NCI-H2227 treated with DMSO at 0.1 percent for 48 hours (cell line): ENCODE data around the gene BEST3.

ENCODE experiments used
- DNase-seq: peaks from one replicate; lab custom pipeline; 2025; lab: John Stamatoyannopoulos, UW

Gene BEST3

DNA sequence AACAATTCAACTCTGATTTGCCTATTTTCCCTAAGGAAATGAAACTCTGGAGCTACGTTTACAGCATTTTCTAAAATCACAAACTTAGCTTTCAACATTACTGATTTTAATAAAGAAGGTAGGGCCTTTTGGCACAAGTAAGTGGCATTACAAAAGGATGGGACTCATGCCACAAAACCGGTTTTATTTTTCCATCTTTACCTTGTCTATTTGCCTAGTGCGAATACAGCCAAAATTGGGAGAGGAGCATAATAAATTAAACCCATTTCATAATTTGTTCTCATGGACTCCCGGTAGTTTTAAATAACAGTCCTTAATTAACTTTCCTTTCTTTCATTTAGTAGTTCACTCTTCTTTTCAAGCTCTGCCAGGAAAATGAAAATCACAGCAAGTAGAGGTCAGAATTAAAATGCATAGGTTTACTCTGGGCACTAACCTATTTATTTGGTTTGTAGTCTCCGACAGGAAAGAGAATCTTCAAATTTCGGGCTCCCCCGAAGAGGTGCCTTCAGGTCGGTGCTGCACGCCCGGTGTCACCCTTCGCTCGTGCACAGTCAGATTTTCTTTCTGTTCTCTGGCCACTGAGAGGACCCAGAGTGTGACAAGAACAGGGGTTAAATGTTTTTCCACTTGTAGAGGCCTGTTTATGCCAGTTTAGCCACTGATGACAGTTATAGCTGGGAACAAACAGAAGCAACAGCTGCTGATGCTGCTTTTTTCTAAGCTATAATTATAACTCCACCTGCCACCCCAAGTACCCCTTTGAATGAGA is at the start of gene BEST3:
Gene BEST3, minus strand, starts transcription at position 535 of the 772 bp plus-strand sequence. CDS start 1,505 bp downstream, outside the sequence.
- peak; percentile 89 for DNase-seq

- no peak for DNase-seq
Observed at GRCh38 chr12:69744109-69744508, 45.0 kb upstream of the BEST3 start.

- peak; percentile 59 for DNase-seq
Observed at GRCh38 chr12:69739287-69740191, 40.4 kb upstream of the BEST3 start.

DNA sequence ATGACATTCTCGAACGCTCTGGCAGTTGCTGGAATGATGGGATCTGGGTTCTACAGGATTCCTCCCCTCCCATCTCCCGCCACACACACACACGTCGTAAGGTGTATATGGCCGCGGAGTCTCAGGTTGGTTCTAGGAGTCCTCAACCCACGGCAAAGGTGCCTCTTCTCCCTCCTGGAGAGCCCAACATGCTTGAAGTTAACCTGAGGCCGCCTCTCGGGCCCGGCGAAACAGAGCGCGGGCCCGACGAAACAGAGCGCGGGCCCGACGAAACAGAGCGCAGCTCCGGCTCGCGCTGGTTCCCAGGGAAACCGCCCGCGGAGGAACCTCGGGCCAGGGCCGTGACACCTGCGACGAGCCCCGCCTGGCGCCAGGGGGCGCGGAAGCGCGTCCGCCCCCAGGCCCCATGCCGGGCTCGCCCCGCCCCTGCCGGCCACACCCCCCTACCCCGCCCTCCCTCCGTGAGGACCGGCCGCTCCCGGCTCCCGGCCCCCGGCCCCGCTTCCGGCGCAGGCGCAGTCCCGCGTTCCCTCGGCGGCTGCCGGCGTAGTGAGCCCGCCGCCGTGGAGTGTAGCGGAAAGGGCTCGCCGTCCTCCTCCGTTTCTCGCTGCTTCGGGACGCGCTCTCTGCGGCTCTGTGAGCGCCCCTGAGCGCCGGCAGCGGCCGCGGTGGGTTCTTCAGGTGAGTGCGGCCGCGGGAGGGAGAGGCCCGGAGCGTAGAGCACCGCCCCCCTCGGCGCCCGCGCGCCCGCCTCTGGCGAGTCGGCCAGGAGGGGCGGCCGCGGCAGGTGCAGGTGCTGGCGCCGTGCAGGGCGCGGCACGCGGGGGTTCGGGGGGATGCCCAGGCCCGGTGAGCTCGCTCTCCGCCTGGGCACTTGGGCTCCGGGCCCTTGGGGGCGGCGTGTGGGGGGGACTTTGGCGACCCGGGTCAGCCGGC is 39.5 kb upstream of the BEST3 start, which contains the start of gene RAB3IP:
Gene RAB3IP, plus strand, starts transcription at position 510 of the 936 bp plus-strand sequence. CDS start 16,549 bp downstream, outside the sequence.
- peak; percentile 90 for DNase-seq

- DNase-seq = no peak
Observed at GRCh38 chr12:69733638-69734037, 34.5 kb upstream of the BEST3 start.

DNA sequence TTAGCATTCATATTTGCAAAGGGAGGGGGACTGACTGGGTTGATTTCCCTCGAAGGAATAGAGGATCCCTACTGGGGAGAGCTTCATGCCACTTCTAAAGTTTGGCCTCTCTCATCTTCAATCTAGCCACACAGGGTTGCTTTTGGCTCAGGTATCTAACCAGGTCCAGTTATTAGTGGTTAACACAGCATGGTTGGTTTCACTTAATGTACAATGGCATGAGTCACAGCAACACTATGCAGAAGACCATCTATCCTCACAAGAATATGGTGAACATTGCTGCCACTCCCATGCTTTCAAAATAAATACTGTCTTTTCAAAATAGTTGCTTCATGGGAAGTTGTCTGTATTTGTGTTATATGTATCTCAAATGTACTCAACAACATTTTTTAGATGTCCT is 33.0 kb upstream of the BEST3 start:
- no peak for DNase-seq

- no peak for DNase-seq
Observed at GRCh38 chr12:69726922-69727321, 27.8 kb upstream of the BEST3 start.

GRCh38 chr12:69720750-69721149 is 21.6 kb upstream of the BEST3 start:
- no peak for DNase-seq

GRCh38 chr12:69719336-69720316 is 20.5 kb upstream of the BEST3 start:
- DNase-seq = no peak

GRCh38 chr12:69714542-69714941 is 15.4 kb upstream of the BEST3 start:
- DNase-seq = no peak

- DNase-seq = no peak
Observed at GRCh38 chr12:69712826-69713225, 13.7 kb upstream of the BEST3 start.

- DNase-seq = no peak
Observed at GRCh38 chr12:69708649-69709048, 9.5 kb upstream of the BEST3 start.

DNA sequence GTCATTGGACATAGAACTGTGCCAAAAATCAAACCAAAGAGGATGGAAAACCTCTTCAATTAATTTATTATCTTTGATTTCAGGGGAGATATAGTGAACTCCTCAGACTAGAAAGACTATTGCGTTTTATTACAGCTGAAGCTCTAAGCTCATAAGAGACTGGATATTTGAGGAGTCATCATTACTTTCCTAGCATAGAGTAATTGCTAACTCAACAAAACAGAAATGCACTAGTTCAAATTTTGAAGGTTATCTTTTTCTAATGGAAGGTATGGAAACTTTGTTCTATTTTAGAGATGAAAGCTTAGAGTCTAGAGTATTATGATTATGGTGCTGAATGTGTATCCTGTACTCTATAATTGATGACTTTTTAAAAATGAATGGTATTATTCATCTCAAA is 5.3 kb upstream of the BEST3 start:
- DNase-seq = no peak

DNA sequence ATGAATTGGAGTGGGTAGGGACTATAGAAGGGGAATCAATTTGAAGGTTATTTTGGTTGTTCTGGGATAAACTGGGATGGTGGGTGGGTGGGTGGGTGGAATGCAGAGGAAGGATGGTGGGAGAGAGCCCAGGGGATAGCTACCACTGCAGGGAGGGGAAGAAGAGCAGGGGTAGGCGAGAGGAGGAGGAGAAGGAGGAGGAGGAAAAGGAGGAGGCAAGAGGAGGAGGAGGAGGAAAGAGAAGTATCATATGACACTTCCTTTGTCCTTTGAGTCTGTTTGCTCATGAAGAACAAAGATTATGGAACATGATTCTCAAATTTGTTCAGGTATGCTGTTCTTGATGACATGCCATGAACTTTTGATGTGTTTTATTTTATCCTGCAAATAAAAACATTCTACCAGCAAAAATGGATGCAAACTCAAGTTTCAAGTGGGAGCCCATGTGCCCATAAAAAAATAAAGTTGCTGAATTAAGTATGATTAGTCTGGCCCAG is 4.1 kb upstream of the BEST3 start:
- DNase-seq = no peak

GRCh38 chr12:69701826-69702225 is 2.7 kb upstream of the BEST3 start:
- no peak for DNase-seq

DNA sequence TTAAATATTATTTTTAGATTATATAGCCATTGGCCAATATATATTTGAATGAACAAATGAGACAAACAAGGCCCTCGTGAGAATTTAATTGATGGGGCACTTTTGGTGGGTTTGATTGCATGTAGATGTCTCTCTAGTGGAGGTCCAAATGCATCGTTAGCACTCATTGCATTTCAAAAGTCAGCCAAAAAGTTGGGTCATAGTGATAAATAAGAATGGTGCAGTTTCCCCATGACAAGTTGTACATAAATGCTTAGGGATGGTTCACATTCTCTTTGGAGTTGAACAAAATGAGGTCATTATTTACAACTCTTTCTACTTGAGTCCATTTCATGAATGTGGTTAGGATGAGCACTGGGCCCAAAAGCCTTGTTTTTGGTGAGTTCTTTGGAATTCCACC is 1.0 kb downstream of the BEST3 start:
- no peak for DNase-seq

DNA sequence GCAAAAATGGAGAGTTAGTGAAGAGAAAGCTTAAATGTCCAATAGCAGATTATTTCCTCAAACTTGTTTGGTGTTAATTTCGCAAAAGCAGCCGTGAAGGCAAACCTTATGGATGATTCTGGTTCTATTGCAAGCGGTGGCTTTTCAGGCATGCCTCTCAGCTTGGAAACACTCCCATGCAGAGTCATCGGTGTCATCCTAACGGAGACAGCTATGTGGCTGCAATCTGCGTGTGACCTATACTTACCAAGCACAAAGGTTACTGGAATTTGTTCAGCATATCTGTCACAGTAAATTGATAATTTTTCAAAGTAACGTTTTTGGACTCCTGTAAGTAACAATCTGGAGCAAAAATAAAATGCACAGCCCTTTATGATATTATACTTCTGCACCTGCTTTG is 5.0 kb downstream of the BEST3 start:
- no peak for DNase-seq

- no peak for DNase-seq
Observed at GRCh38 chr12:69689638-69690037, 9.5 kb downstream of the BEST3 start.

GRCh38 chr12:69688471-69689427 is 10.4 kb downstream of the BEST3 start:
- no peak for DNase-seq
